ENCODE data around the gene CLEC18A.

The CLEC18A gene

GRCh38 chr16:69931631-69932030 lies 19.5 kb upstream of the CLEC18A start:
- Histone ChIP-seq H3K36me3 (ENCODE audit: insufficient read depth, low read length) (peaks cover 57% of the 10 kb centered on the region), H3K27me3 (ENCODE audit: control insufficient read depth in 1 of 2, insufficient read depth in 2 of 2, low read length in 2 of 2) (no peaks in the 10 kb centered on the region), H3K9ac (ENCODE audit: low read length) (no peak overlapping the region), H3K27ac (ENCODE audit: low read depth, low read length) (no peak overlapping the region), H3K9me3 (ENCODE audit: low read length) (no peaks in the 10 kb centered on the region), H3K4me1 (ENCODE audit: insufficient read depth, low read length) (peaks cover 3% of the 10 kb centered on the region), H3K4me3 (ENCODE audit: low read depth in 1 of 2, low read length in 2 of 2) (no peak overlapping the region)

GRCh38 chr16:69932228-69932627 lies 18.9 kb upstream of the CLEC18A start:
- H3K27ac ChIP-seq (ENCODE audit: low read depth, low read length), result no peak overlapping the region
- peaks cover 63% of the 10 kb centered on the region for H3K36me3 ChIP-seq (ENCODE audit: insufficient read depth, low read length)
- H3K4me3 ChIP-seq (ENCODE audit: low read depth in 1 of 2, low read length in 2 of 2), result no peak overlapping the region
- no peaks in the 10 kb centered on the region for H3K27me3 ChIP-seq (ENCODE audit: control insufficient read depth in 1 of 2, insufficient read depth in 2 of 2, low read length in 2 of 2)
- no peak overlapping the region for H3K9ac ChIP-seq (ENCODE audit: low read length)
- no peaks in the 10 kb centered on the region for H3K9me3 ChIP-seq (ENCODE audit: low read length)
- no peaks in the 10 kb centered on the region for H3K4me1 ChIP-seq (ENCODE audit: insufficient read depth, low read length)

- Histone ChIP-seq H3K4me1 (ENCODE audit: insufficient read depth, low read length) (no peaks in the 10 kb centered on the region), H3K27me3 (ENCODE audit: control insufficient read depth in 1 of 2, insufficient read depth in 2 of 2, low read length in 2 of 2) (no peaks in the 10 kb centered on the region), H3K36me3 (ENCODE audit: insufficient read depth, low read length) (peaks cover 69% of the 10 kb centered on the region), H3K4me3 (ENCODE audit: low read depth in 1 of 2, low read length in 2 of 2) (no peak overlapping the region), H3K9me3 (ENCODE audit: low read length) (no peaks in the 10 kb centered on the region), H3K9ac (ENCODE audit: low read length) (no peak overlapping the region), H3K27ac (ENCODE audit: low read depth, low read length) (no peak overlapping the region)
Measured at GRCh38 chr16:69932691-69933392, 18.3 kb upstream of the CLEC18A start.

- H3K9me3 ChIP-seq (ENCODE audit: low read length), result no peaks in the 10 kb centered on the region
- no peaks in the 10 kb centered on the region for H3K27me3 ChIP-seq (ENCODE audit: control insufficient read depth in 1 of 2, insufficient read depth in 2 of 2, low read length in 2 of 2)
- H3K9ac ChIP-seq (ENCODE audit: low read length), result no peak overlapping the region
- H3K4me3 ChIP-seq (ENCODE audit: low read depth in 1 of 2, low read length in 2 of 2), result no peak overlapping the region
- peaks cover 78% of the 10 kb centered on the region for H3K36me3 ChIP-seq (ENCODE audit: insufficient read depth, low read length)
- no peak overlapping the region for H3K27ac ChIP-seq (ENCODE audit: low read depth, low read length)
- no peaks in the 10 kb centered on the region for H3K4me1 ChIP-seq (ENCODE audit: insufficient read depth, low read length)
Measured at GRCh38 chr16:69934044-69934443, 17.1 kb upstream of the CLEC18A start.

GRCh38 chr16:69934751-69935150 lies 16.4 kb upstream of the CLEC18A start:
- Histone ChIP-seq H3K4me1 (ENCODE audit: insufficient read depth, low read length) (no peaks in the 10 kb centered on the region), H3K9ac (ENCODE audit: low read length) (no peak overlapping the region), H3K36me3 (ENCODE audit: insufficient read depth, low read length) (peaks cover 78% of the 10 kb centered on the region), H3K27me3 (ENCODE audit: control insufficient read depth in 1 of 2, insufficient read depth in 2 of 2, low read length in 2 of 2) (no peaks in the 10 kb centered on the region), H3K9me3 (ENCODE audit: low read length) (no peaks in the 10 kb centered on the region), H3K27ac (ENCODE audit: low read depth, low read length) (no peak overlapping the region), H3K4me3 (ENCODE audit: low read depth in 1 of 2, low read length in 2 of 2) (no peak overlapping the region)

- Histone ChIP-seq H3K27ac (ENCODE audit: low read depth, low read length) (no peak overlapping the region), H3K36me3 (ENCODE audit: insufficient read depth, low read length) (peaks cover 73% of the 10 kb centered on the region), H3K9ac (ENCODE audit: low read length) (no peak overlapping the region), H3K4me1 (ENCODE audit: insufficient read depth, low read length) (no peaks in the 10 kb centered on the region), H3K4me3 (ENCODE audit: low read depth in 1 of 2, low read length in 2 of 2) (no peak overlapping the region), H3K27me3 (ENCODE audit: control insufficient read depth in 1 of 2, insufficient read depth in 2 of 2, low read length in 2 of 2) (no peaks in the 10 kb centered on the region), H3K9me3 (ENCODE audit: low read length) (no peaks in the 10 kb centered on the region)
Measured at GRCh38 chr16:69935278-69935711, 15.8 kb upstream of the CLEC18A start.

GRCh38 chr16:69935740-69936139 lies 15.4 kb upstream of the CLEC18A start:
- H3K27ac ChIP-seq (ENCODE audit: low read depth, low read length), result no peak overlapping the region
- H3K4me3 ChIP-seq (ENCODE audit: low read depth in 1 of 2, low read length in 2 of 2), result no peak overlapping the region

GRCh38 chr16:69936252-69936651 lies 14.9 kb upstream of the CLEC18A start:
- Histone ChIP-seq H3K27me3 (ENCODE audit: control insufficient read depth in 1 of 2, insufficient read depth in 2 of 2, low read length in 2 of 2) (no peaks in the 10 kb centered on the region), H3K36me3 (ENCODE audit: insufficient read depth, low read length) (peaks cover 70% of the 10 kb centered on the region)

More at GRCh38 chr16:69935740-69936139, 15.4 kb upstream of the CLEC18A start:
- no peaks in the 10 kb centered on the region for H3K27me3 ChIP-seq (ENCODE audit: control insufficient read depth in 1 of 2, insufficient read depth in 2 of 2, low read length in 2 of 2)
- no peaks in the 10 kb centered on the region for H3K4me1 ChIP-seq (ENCODE audit: insufficient read depth, low read length)
- H3K9ac ChIP-seq (ENCODE audit: low read length), result no peak overlapping the region
- peaks cover 73% of the 10 kb centered on the region for H3K36me3 ChIP-seq (ENCODE audit: insufficient read depth, low read length)
- H3K9me3 ChIP-seq (ENCODE audit: low read length), result no peaks in the 10 kb centered on the region

GRCh38 chr16:69936751-69937211 lies 14.4 kb upstream of the CLEC18A start:
- no peaks in the 10 kb centered on the region for H3K4me1 ChIP-seq (ENCODE audit: insufficient read depth, low read length)
- no peak overlapping the region for H3K9ac ChIP-seq (ENCODE audit: low read length)
- no peak overlapping the region for H3K4me3 ChIP-seq (ENCODE audit: low read depth in 1 of 2, low read length in 2 of 2)
- no peaks in the 10 kb centered on the region for H3K9me3 ChIP-seq (ENCODE audit: low read length)
- H3K27me3 ChIP-seq (ENCODE audit: control insufficient read depth in 1 of 2, insufficient read depth in 2 of 2, low read length in 2 of 2), result no peaks in the 10 kb centered on the region
- H3K36me3 ChIP-seq (ENCODE audit: insufficient read depth, low read length), result peaks cover 65% of the 10 kb centered on the region
- H3K27ac ChIP-seq (ENCODE audit: low read depth, low read length), result no peak overlapping the region

More at GRCh38 chr16:69936252-69936651, 14.9 kb upstream of the CLEC18A start:
- Histone ChIP-seq H3K4me1 (ENCODE audit: insufficient read depth, low read length) (no peaks in the 10 kb centered on the region), H3K9ac (ENCODE audit: low read length) (no peak overlapping the region), H3K4me3 (ENCODE audit: low read depth in 1 of 2, low read length in 2 of 2) (no peak overlapping the region), H3K27ac (ENCODE audit: low read depth, low read length) (no peak overlapping the region), H3K9me3 (ENCODE audit: low read length) (no peaks in the 10 kb centered on the region)

GRCh38 chr16:69937465-69937951 lies 13.6 kb upstream of the CLEC18A start:
- H3K9me3 ChIP-seq (ENCODE audit: low read length), result no peaks in the 10 kb centered on the region
- H3K27me3 ChIP-seq (ENCODE audit: control insufficient read depth in 1 of 2, insufficient read depth in 2 of 2, low read length in 2 of 2), result no peaks in the 10 kb centered on the region
- H3K4me3 ChIP-seq (ENCODE audit: low read depth in 1 of 2, low read length in 2 of 2), result no peak overlapping the region
- H3K9ac ChIP-seq (ENCODE audit: low read length), result no peak overlapping the region
- no peak overlapping the region for H3K27ac ChIP-seq (ENCODE audit: low read depth, low read length)
- no peaks in the 10 kb centered on the region for H3K4me1 ChIP-seq (ENCODE audit: insufficient read depth, low read length)
- H3K36me3 ChIP-seq (ENCODE audit: insufficient read depth, low read length), result peaks cover 57% of the 10 kb centered on the region

GRCh38 chr16:69938981-69939820 lies 11.9 kb upstream of the CLEC18A start:
- Histone ChIP-seq H3K9me3 (ENCODE audit: low read length) (no peaks in the 10 kb centered on the region), H3K27me3 (ENCODE audit: control insufficient read depth in 1 of 2, insufficient read depth in 2 of 2, low read length in 2 of 2) (no peaks in the 10 kb centered on the region), H3K9ac (ENCODE audit: low read length) (no peak overlapping the region), H3K4me3 (ENCODE audit: low read depth in 1 of 2, low read length in 2 of 2) (no peak overlapping the region), H3K27ac (ENCODE audit: low read depth, low read length) (no peak overlapping the region), H3K36me3 (ENCODE audit: insufficient read depth, low read length) (peaks cover 44% of the 10 kb centered on the region), H3K4me1 (ENCODE audit: insufficient read depth, low read length) (no peaks in the 10 kb centered on the region)
